ENCODE measurements around the gene BEST2. TPM values are rescaled to one million over a fixed set of nuclear protein-coding genes. Genes with fewer than 3 reads are reported as not detected.

The BEST2 gene
- total RNA-seq, 2 experiments from 2014 or later: not detected

DNA sequence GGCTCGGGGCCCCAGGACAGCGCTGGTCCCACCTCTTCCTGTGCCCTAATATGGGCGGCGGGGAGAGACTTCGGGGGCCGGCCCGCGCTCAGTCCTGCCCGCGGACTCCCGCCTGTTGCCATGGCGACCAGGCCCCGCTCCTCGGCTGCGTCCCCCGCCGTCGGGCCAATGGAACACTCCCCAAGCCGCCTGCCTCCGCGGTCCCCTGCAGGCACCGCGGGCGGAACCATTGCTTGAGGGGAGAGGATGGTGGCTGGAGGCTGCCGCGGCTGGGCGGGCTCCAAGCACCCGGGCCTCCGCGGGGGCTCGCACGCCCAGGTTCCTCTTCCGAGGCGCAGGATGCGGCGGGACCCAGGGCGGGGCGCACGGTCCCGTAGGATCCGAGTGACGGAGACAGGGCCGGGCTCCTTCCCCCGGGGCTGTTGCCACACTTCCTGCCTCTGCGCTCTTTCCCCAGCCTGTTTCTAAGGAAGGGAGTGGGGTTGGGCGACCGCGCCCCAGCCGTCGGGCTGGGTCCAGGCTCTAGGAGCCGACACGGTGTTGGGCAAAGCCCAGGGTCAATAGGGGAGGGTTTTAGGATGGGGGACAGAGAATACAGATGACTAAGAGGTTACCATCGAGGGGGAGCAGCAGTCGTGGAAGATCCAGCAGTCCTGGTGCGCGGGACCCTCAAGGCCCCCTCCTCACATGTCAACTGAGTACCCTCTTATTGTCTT is 38.5 kb downstream of the BEST2 start:
- ChIA-PET CTCF (interaction anchor here (1.3 to 13.9 kb wide), 6 partner anchors 8 to 56 kb away, joined by 3 to 419 read pairs (median 42); partner anchors contain the start of gene HOOK2), POLR2A (interaction anchor here (1.0 to 14.7 kb wide), 12 partner anchors 12 to 374 kb away, joined by 3 to 574 read pairs (median 15); partner anchors contain the start of genes CALR, GET3, HOOK2 and PRDX2)
- no peaks in the 10 kb centered on the region for H3K9me3 Mint-ChIP-seq
- H3K27ac Mint-ChIP-seq: peak overlapping the region; percentile 98
- H3K4me3 Mint-ChIP-seq: peak overlapping the region; percentile 93
- H3K4me1 Mint-ChIP-seq: peaks cover 45% of the 10 kb centered on the region
- peaks cover 16% of the 10 kb centered on the region for H3K36me3 Mint-ChIP-seq (ENCODE audit: low read depth)
- H3K27me3 Mint-ChIP-seq: no peaks in the 10 kb centered on the region
- peak; percentile 98 for DNase-seq

DNA sequence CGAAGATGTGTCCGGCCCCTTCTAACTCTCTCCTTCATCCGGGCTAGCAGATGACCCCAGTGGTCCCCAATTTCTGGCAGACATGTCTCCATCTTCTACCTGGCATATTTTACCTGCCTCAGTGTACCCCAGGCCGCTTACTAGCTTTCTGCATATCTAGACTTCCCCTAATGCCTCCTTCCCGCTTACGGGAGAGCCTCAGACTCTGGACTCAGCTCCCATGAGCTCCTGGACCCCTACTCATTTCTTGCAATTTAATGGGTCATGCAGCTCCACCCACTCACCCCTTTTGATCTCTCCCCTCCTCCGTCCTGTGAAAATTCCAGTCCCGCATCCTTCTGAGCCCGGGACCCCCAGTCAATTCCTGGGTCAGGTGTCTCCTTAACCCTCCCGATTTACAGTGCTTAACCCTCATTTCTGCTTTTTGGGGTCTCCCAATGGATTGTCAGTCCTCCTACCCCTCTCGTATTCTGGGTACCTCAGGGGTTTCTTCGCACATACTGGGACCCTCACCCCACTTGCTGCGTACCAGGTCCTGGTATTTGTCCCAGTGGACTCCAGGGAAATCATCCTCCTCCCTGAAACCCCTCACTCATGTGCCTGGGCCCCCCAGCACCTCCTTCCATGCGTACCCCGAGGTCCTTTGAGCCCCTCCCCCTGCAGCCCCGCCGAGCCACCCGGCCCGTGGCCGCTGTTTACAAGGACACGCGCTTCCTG is 39.2 kb downstream of the BEST2 start:
- Mint-ChIP-seq H3K27ac (peak overlapping the region; percentile 98), H3K4me3 (peak overlapping the region; percentile 93), H3K9me3 (no peaks in the 10 kb centered on the region), H3K4me1 (peaks cover 49% of the 10 kb centered on the region), H3K27me3 (no peaks in the 10 kb centered on the region), H3K36me3 (ENCODE audit: low read depth) (peaks cover 16% of the 10 kb centered on the region)
- CTCF ChIA-PET: interaction anchor here (0.7 to 13.9 kb wide), 7 partner anchors 8 to 57 kb away, joined by 3 to 419 read pairs (median 13); partner anchors contain the start of genes HOOK2, RNASEH2A and TRIR
- POLR2A ChIA-PET: interaction anchor here (1.2 to 14.7 kb wide), 14 partner anchors 11 to 365 kb away, joined by 3 to 574 read pairs (median 12); partner anchors contain the start of genes CALR, DHPS, GET3 and HOOK2
- DNase-seq: no peak

DNA sequence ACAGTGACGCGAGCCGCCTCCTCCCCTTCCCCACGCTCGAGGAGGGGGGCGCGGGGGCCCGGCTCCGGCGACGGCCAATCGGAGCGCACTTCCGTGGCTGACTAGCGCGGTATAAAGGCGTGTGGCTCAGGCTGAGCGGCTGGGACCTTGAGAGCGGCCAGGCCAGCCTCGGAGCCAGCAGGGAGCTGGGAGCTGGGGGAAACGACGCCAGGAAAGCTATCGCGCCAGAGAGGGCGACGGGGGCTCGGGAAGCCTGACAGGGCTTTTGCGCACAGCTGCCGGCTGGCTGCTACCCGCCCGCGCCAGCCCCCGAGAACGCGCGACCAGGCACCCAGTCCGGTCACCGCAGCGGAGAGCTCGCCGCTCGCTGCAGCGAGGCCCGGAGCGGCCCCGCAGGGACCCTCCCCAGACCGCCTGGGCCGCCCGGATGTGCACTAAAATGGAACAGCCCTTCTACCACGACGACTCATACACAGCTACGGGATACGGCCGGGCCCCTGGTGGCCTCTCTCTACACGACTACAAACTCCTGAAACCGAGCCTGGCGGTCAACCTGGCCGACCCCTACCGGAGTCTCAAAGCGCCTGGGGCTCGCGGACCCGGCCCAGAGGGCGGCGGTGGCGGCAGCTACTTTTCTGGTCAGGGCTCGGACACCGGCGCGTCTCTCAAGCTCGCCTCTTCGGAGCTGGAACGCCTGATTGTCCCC is 39.9 kb downstream of the BEST2 start, which contains the start of gene JUNB:
Gene JUNB, plus strand, starts transcription at position 142 of the 706 bp plus-strand sequence. Its CDS starts 286 bp downstream, at position 428.
- Mint-ChIP-seq H3K4me3 (peak within 1 kb of the TSS; percentile 93), H3K36me3 (ENCODE audit: low read depth) (peaks cover 18% of the 10 kb centered on the region), H3K27me3 (no peaks in the 10 kb centered on the region), H3K9me3 (no peaks in the 10 kb centered on the region), H3K27ac (peak within 1 kb of the TSS; percentile 98), H3K4me1 (peaks cover 56% of the 10 kb centered on the region)
- ChIA-PET CTCF (interaction anchor here (0.7 to 13.9 kb wide), 11 partner anchors 9 to 181 kb away, joined by 3 to 419 read pairs (median 6); partner anchors contain the start of genes HOOK2, RNASEH2A, TRIR and ZNF490), POLR2A (interaction anchor here (0.6 to 14.7 kb wide), 23 partner anchors 10 to 376 kb away, joined by 3 to 574 read pairs (median 6); partner anchors contain the start of genes CALR, DHPS, GET3 and HOOK2)
- peak; percentile 97 for DNase-seq

GRCh38 chr19:12792051-12792852 is 40.7 kb downstream of the BEST2 start:
- peaks cover 52% of the 10 kb centered on the region for H3K4me1 Mint-ChIP-seq
- POLR2A ChIA-PET: interaction anchor here (0.6 to 14.7 kb wide), 29 partner anchors 10 to 1054 kb away, joined by 3 to 574 read pairs (median 5); partner anchors contain the start of genes CALR, DHPS, GET3 and HOOK2
- H3K27ac Mint-ChIP-seq: peak overlapping the region; percentile 98
- H3K36me3 Mint-ChIP-seq (ENCODE audit: low read depth): peaks cover 20% of the 10 kb centered on the region
- no peaks in the 10 kb centered on the region for H3K9me3 Mint-ChIP-seq
- CTCF ChIA-PET: interaction anchor here (0.8 to 13.9 kb wide), 14 partner anchors 10 to 182 kb away, joined by 3 to 419 read pairs (median 6); partner anchors contain the start of genes HOOK2, RNASEH2A, TRIR and ZNF490
- H3K27me3 Mint-ChIP-seq: no peaks in the 10 kb centered on the region
- DNase-seq: peak; percentile 86
- H3K4me3 Mint-ChIP-seq: peak overlapping the region; percentile 93

- Mint-ChIP-seq H3K27me3 (no peaks in the 10 kb centered on the region), H3K4me1 (peaks cover 50% of the 10 kb centered on the region), H3K9me3 (no peaks in the 10 kb centered on the region), H3K4me3 (peak overlapping the region; percentile 93), H3K27ac (peak overlapping the region; percentile 98), H3K36me3 (ENCODE audit: low read depth) (peaks cover 20% of the 10 kb centered on the region)
- CTCF ChIA-PET: interaction anchor here (0.8 to 13.9 kb wide), 12 partner anchors 10 to 92 kb away, joined by 3 to 419 read pairs (median 6); partner anchors contain the start of genes GET3, HOOK2, RNASEH2A and TRIR
- DNase-seq: no peak
- POLR2A ChIA-PET: interaction anchor here (0.8 to 14.7 kb wide), 23 partner anchors 9 to 1053 kb away, joined by 3 to 574 read pairs (median 6); partner anchors contain the start of genes CALR, DHPS, FBXW9 and GET3
These were observed 41.3 kb downstream of the BEST2 start for GRCh38 chr19:12792853-12793289.

DNA sequence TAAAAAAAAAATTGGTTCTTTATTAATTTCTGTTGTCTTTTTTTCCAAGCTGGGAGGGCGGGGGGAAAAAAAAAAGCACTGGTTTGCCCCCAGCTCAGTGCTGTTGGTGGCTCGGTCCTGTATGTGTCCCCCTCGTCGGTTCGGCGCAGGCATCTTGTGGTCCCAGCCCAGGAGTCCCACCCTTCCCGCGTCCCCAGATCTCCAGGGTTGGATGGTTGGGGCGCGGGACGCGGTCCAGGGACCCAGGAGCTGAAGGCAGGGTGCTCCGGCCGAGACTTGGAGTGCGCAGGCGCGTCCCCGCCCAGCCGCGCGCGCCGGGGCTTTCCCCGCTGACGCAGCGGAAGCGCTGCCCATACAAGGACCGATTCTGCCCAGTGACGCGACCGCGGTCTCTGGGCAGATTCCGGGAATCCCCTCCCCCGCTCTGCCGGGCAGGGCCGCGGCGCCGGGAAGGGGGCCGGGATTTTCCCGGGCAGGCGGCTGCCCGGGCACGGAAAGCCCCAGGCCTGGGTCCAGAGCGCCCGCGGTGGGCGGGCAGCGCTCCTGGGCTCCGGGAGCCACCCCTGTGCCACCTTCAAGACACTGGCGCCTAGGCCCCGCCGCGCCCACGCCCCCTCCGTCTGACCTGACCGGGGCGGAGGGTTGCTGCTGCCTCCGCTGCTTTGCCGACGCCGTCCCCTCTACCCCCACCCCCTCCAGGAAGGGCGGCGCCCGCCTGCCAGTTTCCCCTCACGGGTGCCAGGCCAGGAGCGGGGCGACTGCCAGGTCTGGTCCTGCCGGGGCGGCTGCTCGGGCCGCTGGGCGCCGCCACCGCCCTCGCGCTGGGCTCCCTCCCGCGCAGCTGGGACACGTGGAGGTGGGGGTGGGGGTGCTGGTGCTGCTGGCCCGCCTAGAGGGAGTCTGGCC is 42.0 kb downstream of the BEST2 start:
- Mint-ChIP-seq H3K27ac (peak overlapping the region; percentile 98), H3K9me3 (no peaks in the 10 kb centered on the region), H3K4me1 (peaks cover 43% of the 10 kb centered on the region), H3K27me3 (no peaks in the 10 kb centered on the region), H3K4me3 (peak overlapping the region; percentile 93), H3K36me3 (ENCODE audit: low read depth) (peaks cover 20% of the 10 kb centered on the region)
- CTCF ChIA-PET: interaction anchor here (0.8 to 13.9 kb wide), 11 partner anchors 11 to 92 kb away, joined by 3 to 419 read pairs (median 10); partner anchors contain the start of genes GET3, HOOK2 and TRIR
- POLR2A ChIA-PET: interaction anchor here (0.8 to 14.7 kb wide), 20 partner anchors 8 to 362 kb away, joined by 3 to 574 read pairs (median 6); partner anchors contain the start of genes CALR, DHPS, FBXW9 and GET3
- DNase-seq: peak; percentile 94

GRCh38 chr19:12794196-12794941 is 42.8 kb downstream of the BEST2 start:
- POLR2A ChIA-PET: interaction anchor here (0.7 to 14.7 kb wide), 8 partner anchors 10 to 113 kb away, joined by 3 to 574 read pairs (median 6); partner anchors contain the start of genes DHPS, GET3, HOOK2 and TRIR
- no peak for DNase-seq

DNA sequence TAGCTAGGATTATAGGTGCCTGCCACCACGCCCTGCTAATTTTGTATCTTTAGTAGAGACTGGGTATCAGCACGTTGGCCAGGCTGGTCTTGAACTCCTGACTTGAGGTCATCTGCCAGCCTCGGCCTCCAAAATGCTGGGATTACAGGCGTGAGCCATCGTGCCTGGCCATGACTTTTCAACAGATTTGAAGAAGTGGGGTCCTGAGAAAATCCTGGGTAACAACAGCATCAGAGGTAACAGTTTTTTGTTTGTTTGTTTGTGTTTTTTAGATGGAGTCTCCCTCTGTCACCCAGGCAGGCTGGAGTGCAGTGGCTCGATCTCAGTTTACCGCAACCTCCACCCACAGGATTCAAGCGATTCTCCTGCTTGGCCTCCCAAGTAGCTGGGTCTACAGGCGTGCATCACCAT is 43.4 kb downstream of the BEST2 start:
- Mint-ChIP-seq H3K4me3 (peak overlapping the region; percentile 74), H3K27me3 (no peaks in the 10 kb centered on the region), H3K9me3 (no peaks in the 10 kb centered on the region), H3K4me1 (peaks cover 39% of the 10 kb centered on the region), H3K36me3 (ENCODE audit: low read depth) (peaks cover 23% of the 10 kb centered on the region), H3K27ac (peak overlapping the region; percentile 92)
- CTCF ChIA-PET: interaction anchor here (0.7 to 13.9 kb wide), 9 partner anchors 13 to 184 kb away, joined by 3 to 419 read pairs (median 5); partner anchors contain the start of genes HOOK2, ZNF490 and ZNF791
- POLR2A ChIA-PET: interaction anchor here (0.7 to 14.7 kb wide), 13 partner anchors 7 to 113 kb away, joined by 3 to 574 read pairs (median 7); partner anchors contain the start of genes DHPS, GET3, HOOK2 and RNASEH2A
- no peak for DNase-seq

More at GRCh38 chr19:12794196-12794941, 42.8 kb downstream of the BEST2 start:
- CTCF ChIA-PET: interaction anchor here (0.7 to 13.9 kb wide), 8 partner anchors 12 to 78 kb away, joined by 3 to 419 read pairs (median 21); partner anchors contain the start of gene HOOK2
- Mint-ChIP-seq H3K4me3 (peak overlapping the region; percentile 74), H3K36me3 (ENCODE audit: low read depth) (peaks cover 18% of the 10 kb centered on the region), H3K9me3 (no peaks in the 10 kb centered on the region), H3K27me3 (no peaks in the 10 kb centered on the region), H3K4me1 (peaks cover 35% of the 10 kb centered on the region), H3K27ac (peak overlapping the region; percentile 92)

GRCh38 chr19:12796146-12797071 is 44.8 kb downstream of the BEST2 start:
- no peaks in the 10 kb centered on the region for H3K9me3 Mint-ChIP-seq
- H3K4me3 Mint-ChIP-seq: peak overlapping the region; percentile 64
- peak; percentile 81 for DNase-seq
- CTCF ChIA-PET: interaction anchor here (0.6 to 13.9 kb wide), 23 partner anchors 9 to 186 kb away, joined by 3 to 419 read pairs (median 5); partner anchors contain the start of genes HOOK2, RNASEH2A, TNPO2 and TRIR
- POLR2A ChIA-PET: interaction anchor here (0.9 to 14.7 kb wide), 14 partner anchors 9 to 98 kb away, joined by 3 to 574 read pairs (median 4); partner anchors contain the start of genes GET3, HOOK2, RNASEH2A and TRIR
- no peaks in the 10 kb centered on the region for H3K27me3 Mint-ChIP-seq
- H3K4me1 Mint-ChIP-seq: peaks cover 41% of the 10 kb centered on the region
- peaks cover 36% of the 10 kb centered on the region for H3K36me3 Mint-ChIP-seq (ENCODE audit: low read depth)
- H3K27ac Mint-ChIP-seq: peak overlapping the region; percentile 84

All from activated CD4-positive, alpha-beta memory T cell treated with anti-CD3 and anti-CD28 coated beads, Interleukin-2, amount 10 ng/mL, durations not matched to agents 7 days and 5 days (primary cell).